Dermis microvascular lymphatic vessel endothelial cell (primary cell): ENCODE data around the gene PDE1C. TPM values are rescaled to one million over a fixed set of nuclear protein-coding genes. Genes with fewer than 3 reads are reported as not detected.
"Not testable (repeated sequence)": the region's sequence is repeated elsewhere in the genome, so short reads cannot be mapped to it uniquely, and the experiment has no call there.

Experiments used
- DNase-seq, 2 donors: peaks; one replicate each; pipeline versions ENCODE4 v3.0.0 to v3.0.0-alpha.2; 2010; ENCODE audit warnings: low read depth in 2 of 2
- total RNA-seq: library from RNA; depleted of rRNA; stranded (reverse); fragments of >200 nt; gene quantifications from 2 replicates; pipeline ENCODE4 v1.2.1, GENCODE V29; 2014

PDE1C gene
- total RNA-seq, 1 donor from 2014 or later, result 0.13 TPM

- no peak for DNase-seq
These were observed 219.1 kb downstream of the PDE1C start for GRCh38 chr7:31851119-31851518.

DNA sequence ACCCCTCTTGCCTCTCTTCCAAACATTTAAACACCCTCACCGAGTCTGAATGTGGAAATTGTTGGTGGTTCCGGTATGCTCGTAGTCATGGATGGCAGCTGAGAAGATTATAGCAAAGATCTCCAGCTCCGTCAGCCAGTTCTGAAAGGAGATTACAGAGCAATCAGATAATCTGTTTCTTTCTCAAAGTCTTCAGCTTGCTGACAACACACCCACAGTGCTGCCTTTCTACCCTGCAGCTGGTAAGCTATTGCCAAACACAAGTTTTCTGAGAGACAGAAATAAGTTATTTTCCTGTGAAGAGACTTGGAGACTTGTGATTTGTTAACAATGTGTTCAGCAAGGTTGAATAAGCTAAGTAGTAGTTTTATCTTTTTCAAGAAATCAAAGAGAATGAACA, 219.6 kb downstream of the PDE1C start:
- DNase-seq, result no peak

- no peak for DNase-seq
These were observed 220.1 kb downstream of the PDE1C start for GRCh38 chr7:31850066-31850465.

DNA sequence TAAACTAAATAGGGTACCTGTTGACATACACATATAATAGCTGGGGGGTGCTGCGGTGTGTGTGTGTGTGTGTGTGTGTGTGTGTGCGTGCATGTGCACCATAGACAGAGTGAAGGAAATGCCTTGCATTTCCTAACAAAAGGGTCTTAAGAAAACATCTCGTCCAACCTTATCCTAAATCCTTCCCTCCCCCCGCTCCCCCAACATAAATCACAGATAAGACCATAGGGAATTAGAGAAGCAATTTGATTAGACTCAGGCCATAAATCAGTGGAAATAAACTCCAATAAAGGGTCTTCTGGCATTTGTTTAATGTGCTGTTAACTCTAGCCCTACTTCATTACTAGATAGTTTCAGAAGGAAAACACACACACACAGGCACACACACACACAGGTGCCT, 234.7 kb downstream of the PDE1C start:
- no peak for DNase-seq

DNA sequence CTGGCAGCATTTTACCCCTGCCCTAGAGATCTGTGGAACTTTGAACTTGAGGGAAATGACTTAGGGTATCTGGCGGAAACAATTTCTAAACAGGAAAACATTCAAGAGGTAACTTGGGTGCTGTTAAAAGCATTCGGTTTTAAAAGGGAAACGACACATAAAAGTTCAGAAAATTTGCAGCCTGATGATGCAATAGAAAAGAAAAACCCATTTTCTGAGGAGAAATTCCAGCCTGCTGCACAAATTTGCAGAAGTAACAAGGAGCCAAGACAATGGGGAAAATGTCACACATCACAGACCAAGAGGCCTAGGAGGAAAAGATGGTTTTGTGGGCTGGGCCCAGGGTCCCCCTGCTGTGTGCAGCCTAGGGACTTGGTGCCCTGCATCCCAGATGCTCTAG, 236.6 kb downstream of the PDE1C start:
- DNase-seq, result not testable (repeated sequence)

DNA sequence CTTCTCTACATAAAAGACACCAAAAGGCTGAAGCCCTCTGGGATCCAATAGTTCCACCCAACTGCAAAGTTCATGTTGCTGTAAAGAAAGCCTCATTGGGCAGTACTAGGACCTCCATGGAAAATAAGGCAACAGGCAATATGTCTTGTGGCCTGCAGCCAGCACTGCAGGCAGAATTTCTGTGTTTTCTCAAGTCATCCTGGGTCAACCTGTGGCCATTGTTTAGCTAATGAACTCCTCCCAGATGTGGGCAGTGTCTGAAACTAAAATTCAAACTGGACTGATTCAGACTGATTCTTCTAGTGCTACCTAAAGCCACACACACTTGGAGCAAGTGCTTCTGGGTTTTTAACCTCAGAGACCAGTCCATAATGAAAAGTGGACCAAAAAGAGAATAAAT, 241.7 kb downstream of the PDE1C start:
- peak in 1 of 2 donors; percentile 39 for DNase-seq

DNA sequence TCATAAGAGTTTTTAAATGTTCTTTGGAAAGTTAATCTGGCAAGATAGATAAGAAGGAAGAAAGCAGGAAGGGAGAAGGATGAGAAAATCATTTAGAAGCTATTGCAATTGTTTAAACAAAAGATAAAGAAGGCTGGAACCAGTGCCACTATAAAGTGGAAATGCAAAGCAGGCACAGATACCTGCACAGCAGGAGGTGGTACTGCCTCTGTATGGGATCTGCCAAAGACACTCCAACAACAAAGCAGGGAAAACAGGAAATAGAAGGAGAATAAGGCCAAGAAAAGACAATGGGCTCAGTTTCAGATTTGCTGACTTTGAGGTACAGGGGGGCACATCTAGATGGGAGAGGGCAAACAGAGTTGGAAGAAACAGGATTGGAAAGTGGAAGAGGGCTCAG, 244.6 kb downstream of the PDE1C start:
- DNase-seq, result peak; percentile 11 to 43

DNA sequence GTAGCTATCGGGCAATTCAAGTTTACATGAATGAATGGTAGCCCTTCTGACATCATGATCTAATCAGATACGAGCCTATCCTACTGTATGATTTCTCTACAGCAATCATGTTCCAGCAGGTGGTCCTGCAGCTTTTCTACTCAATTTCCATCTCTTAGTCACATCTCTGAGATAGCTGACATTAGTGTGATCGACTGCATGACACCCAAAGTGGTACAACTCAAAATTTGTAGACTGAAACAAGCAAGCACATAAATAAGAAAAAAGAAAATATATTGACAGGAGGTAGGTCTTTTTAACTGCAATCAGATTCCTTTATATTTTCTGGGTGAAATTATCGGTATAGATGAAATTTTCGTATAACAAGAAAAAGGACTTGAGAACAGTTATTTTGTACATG, 251.2 kb downstream of the PDE1C start:
- no peak for DNase-seq

GRCh38 chr7:31816810-31817209, 253.4 kb downstream of the PDE1C start:
- DNase-seq, result no peak

- DNase-seq, result peak in 1 of 2 donors; percentile 64
These were observed 254.4 kb downstream of the PDE1C start for GRCh38 chr7:31815796-31816195.

DNA sequence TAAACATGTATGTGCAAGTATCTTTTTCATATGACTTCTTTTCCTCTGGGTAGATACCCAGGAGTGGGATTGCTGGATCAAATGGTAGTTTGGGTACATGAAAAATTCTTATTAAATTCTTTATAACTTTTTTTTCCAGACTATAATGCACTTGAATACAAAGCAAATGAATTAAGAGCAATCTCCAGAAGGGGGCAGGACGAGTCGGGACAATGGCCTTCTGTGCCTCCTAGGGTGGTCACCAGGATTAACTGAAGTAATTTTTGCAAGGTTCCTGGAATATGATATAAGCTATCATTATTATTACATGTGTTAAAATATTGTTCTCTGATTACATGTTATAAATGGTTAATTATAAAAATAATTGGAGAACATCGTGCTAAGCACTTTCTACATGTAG, 256.0 kb downstream of the PDE1C start:
- DNase-seq, result peak; percentile 30 to 51

GRCh38 chr7:31811650-31812461, 258.4 kb downstream of the PDE1C start:
- peak; percentile 44 to 46 for DNase-seq

GRCh38 chr7:31805209-31805818, 264.9 kb downstream of the PDE1C start:
- no peak for DNase-seq

DNA sequence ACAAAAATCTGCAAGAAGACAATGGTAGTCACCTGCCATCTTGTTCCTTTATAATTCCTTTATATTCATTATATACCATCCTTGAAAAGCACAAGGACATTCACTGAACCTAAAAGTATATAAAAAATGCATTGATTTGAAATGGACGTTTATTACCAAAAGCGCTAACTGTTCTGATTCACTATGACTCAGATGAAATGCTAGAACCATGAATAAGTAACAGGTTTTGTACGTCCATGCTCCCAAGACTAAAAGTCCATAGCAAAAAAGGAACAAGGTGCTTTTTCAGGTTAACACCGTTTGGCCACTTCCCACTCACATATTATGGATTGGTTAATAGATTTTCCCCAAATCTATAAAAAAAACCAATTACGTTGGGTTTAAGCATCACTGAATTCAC, 273.8 kb downstream of the PDE1C start:
- DNase-seq, result no peak

DNA sequence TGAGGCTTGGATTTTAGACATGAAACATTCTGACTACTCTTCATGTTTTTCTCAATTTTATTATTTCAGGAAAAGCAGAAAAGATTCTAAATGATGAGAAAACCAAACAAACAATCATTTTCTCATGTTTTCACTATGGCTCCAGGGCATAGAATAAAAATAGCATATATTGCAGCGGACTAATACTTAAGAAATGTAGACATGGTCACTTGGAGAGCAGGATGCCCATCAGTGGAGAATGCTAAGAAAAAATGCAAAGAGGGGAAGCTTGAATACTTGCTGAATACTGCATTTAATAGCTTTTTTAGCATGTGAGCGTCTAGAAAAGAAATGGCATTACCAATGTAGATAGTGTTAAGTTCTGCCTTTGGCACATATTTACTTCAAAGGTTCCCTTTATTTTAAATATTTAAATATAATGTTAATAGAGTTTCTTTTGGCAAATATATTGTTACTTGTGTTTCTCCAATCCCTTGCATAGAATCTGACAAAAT, 275.3 kb downstream of the PDE1C start:
- DNase-seq, result no peak

- DNase-seq, result no peak
These were observed 278.3 kb downstream of the PDE1C start for GRCh38 chr7:31791881-31792280.

DNA sequence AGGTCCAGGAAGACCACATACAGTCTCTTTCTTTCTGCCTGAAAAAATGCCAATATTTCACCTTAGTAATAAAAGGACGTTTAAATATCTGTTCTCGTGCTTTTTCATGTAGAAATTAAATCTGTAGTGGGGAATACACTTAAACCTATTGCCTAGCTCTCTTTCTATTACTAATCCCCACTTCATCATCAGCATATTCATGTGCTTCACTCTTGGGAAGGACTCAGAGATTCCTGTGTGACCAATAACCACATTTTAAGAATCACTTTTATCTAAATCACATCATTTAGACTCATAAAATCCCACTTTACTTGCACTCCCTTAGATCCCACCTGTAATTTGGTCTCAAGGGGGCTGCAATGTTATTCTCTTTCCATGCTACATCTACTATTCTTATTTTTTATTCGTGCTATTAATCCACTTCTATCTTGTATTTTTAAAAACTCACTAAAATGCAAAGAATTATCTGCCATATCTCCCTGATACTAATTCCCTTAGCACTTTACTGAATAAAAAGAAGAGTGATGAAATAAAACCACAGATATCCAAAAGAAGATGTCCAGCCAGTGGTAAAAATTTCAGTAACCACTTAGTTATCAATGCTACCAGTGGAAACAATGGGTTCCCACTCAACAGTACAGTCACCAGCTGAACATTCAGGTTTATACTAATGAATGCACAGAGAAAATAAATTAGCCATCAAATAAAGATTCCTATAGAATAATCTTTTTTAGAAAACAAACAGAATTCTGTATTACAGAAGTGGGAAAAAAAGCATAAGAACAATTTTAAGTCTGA, 281.1 kb downstream of the PDE1C start:
- no peak for DNase-seq

GRCh38 chr7:31788445-31788844, 281.8 kb downstream of the PDE1C start:
- no peak for DNase-seq

- no peak for DNase-seq
These were observed 283.9 kb downstream of the PDE1C start for GRCh38 chr7:31786326-31786725.

DNA sequence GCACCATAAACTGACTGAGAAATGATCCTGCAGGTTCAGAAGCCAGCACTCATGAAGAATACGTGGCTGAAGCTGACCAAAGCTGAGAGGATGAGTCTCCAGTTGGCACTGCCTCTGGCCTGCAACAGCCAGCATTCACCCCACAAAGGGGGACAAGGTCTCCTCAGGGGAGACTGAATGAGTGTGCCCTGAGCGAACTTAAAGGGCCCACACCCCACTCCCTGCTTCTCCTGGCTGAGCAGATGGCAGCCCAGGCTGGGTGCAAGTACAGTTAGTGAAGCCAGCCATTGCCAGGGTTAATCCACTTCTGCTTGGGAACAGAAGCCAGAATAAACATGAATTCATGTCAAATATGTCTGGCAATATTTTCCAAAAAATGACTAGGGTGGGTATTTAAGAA, 285.1 kb downstream of the PDE1C start:
- DNase-seq, result no peak

- no peak for DNase-seq
These were observed 287.0 kb downstream of the PDE1C start for GRCh38 chr7:31783221-31783620.

DNA sequence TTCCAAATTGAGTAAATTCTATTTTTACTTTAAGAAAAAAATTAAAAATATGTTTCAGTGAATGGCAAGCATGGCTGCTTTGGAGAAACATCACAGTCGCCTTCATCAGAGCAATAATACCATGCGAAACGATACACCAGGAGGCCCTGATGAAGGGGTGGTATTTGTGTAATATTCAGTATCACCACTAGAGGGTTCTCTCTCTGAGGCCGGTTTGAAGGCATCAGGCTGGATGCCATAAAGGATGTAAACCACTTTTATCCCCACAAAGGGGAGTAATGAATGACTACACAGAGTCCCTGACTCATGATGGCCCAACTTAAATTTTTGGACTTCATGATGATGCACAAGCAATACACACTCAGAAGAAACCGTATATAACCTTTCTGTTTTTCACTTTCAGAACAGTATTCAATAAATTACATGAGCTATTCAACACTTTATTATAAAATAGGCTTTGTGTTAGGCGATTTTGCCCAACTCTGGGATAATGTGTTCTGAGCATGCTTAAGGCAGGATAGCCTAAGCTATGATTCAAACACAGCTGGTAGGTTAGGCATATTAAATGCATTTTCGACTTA, 287.7 kb downstream of the PDE1C start:
- peak; percentile 42 to 64 for DNase-seq
